K562 (cell line): ENCODE measurements around the gene SIRT7. TPM values are rescaled to one million over a fixed set of nuclear protein-coding genes. Genes with fewer than 3 reads are reported as not detected.
A peak's percentile ranks its signal among the peaks of the same experiment; 100 is the strongest.

Source experiments
- ATF3 ChIP-seq, 2 experiments: fragments of 450-650 bp in 1 of 2; sonication (generic) in 1 of 2; formaldehyde crosslinking in 1 of 2; IDR thresholded peaks in 1 of 2; conservative IDR thresholded peaks in 1 of 2; 2 replicates each; pipeline versions ENCODE4 v1.6.1 to v1.8.1; 2016 to 2023; ENCODE audit warnings: mild to moderate bottlenecking in 2 of 2, moderate library complexity in 2 of 2, inconsistent platforms in 1 of 2, missing genetic modification reagents in 1 of 2
- CBFA2T2 ChIP-seq: fragments of 450-650 bp; conservative IDR thresholded peaks from 2 replicates; pipeline ENCODE4 v1.6.1; 2017; ENCODE audit warnings: mild to moderate bottlenecking
- DIDO1 ChIP-seq: fragments of 450-650 bp; IDR thresholded peaks from 2 replicates; pipeline ENCODE4 v1.6.1; 2016; ENCODE audit warnings: low read depth, missing biosample characterization, missing genetic modification characterization
- ESRRA ChIP-seq: fragments of 450-650 bp; IDR thresholded peaks from 2 replicates; pipeline ENCODE4 v1.6.1; 2014; ENCODE audit warnings: low read depth, mild to moderate bottlenecking, moderate library complexity, borderline replicate concordance
- ETS2 ChIP-seq: IDR thresholded peaks from 2 replicates; pipeline ENCODE4 v1.6.1; 2016; ENCODE audit warnings: borderline replicate concordance, missing genetic modification characterization, mild to moderate bottlenecking, moderate library complexity, missing compliant biosample characterization; ENCODE audit not compliant: poor library complexity, severe bottlenecking
- FOXK1 ChIP-seq: sonication (generic); formaldehyde crosslinking; IDR thresholded peaks from 2 replicates; pipeline ENCODE4 v1.8.0; 2022; ENCODE audit warnings: missing genetic modification reagents, mild to moderate bottlenecking, borderline replicate concordance
- HOXB6 ChIP-seq: fragments of 250-450 bp; sonication (Bioruptor Pico); IDR thresholded peaks from 2 replicates; pipeline ENCODE4 v1.5.1; 2022; ENCODE audit warnings: mild to moderate bottlenecking, borderline replicate concordance
- KDM2B ChIP-seq: fragments of 250-450 bp; sonication (Bioruptor Pico); IDR thresholded peaks from 2 replicates; pipeline ENCODE4 v1.8.0; 2021; ENCODE audit warnings: mild to moderate bottlenecking, moderate library complexity
- SP2 ChIP-seq: IDR thresholded peaks from 2 replicates; pipeline ENCODE4 v1.6.1; 2011; ENCODE audit warnings: mild to moderate bottlenecking, low read depth, low read length, moderate library complexity; ENCODE audit not compliant: poor library complexity, severe bottlenecking; ENCODE audit errors: extremely low read depth
- TEAD1 ChIP-seq, 2 experiments: fragments of 450-650 bp in 1 of 2; sonication (generic) in 1 of 2; formaldehyde crosslinking; IDR thresholded peaks; 2 replicates each; pipeline versions ENCODE4 v1.4.0 to v1.8.0; 2020 to 2022; ENCODE audit warnings: mild to moderate bottlenecking in 2 of 2, missing genetic modification reagents in 1 of 2
- ZBTB33 ChIP-seq: sonication (generic); formaldehyde crosslinking; IDR thresholded peaks from 2 replicates; pipeline ENCODE4 v1.8.1; 2023; ENCODE audit warnings: mild to moderate bottlenecking, missing genetic modification reagents
- ZBTB40 ChIP-seq, 2 experiments: fragments of 450-650 bp in 1 of 2; sonication (generic) in 1 of 2; formaldehyde crosslinking in 1 of 2; IDR thresholded peaks; 2 replicates each; pipeline versions ENCODE4 v1.7.1 to v1.9.0; 2016 to 2022; ENCODE audit warnings: inconsistent platforms in 1 of 2, mild to moderate bottlenecking in 1 of 2, missing genetic modification reagents in 1 of 2
- polyA plus RNA-seq, 8 experiments: library from polyadenylated mRNA; depleted of rRNA in 4 of 8; stranded (reverse) in 5 of 8; unstranded in 3 of 8; fragments of >200 nt; fragmentation: Nextera tagmentation in 2 of 8; fragmentation: Illumina TruSeq in 1 of 8; extraction: Ambion mirVana in 2 of 8; extraction: Trizol in 1 of 8; gene quantifications; 2 replicates each; pipeline versions ENCODE4 v1.2.1 to v1.2.3, GENCODE V29; 2011 to 2014; ENCODE audit warnings: inconsistent platforms in 1 of 8, missing spikeins in 1 of 8
- total RNA-seq, 7 experiments: library from RNA; depleted of rRNA in 6 of 7; stranded (reverse); fragments of >200 nt in 6 of 7; fragmentation: Illumina TruSeq in 2 of 7; extraction: Trizol in 2 of 7; gene quantifications; 2 replicates each; pipeline versions ENCODE4 v1.2.1 to v1.2.3, GENCODE V29; 2011 to 2021; ENCODE audit warnings: low replicate concordance in 1 of 7

The SIRT7 gene
- total and polyA plus RNA-seq, 9 of the 15 experiments (the other 6 are each of a cell fraction or from before 2014, with no cell fraction given) = 1.6 to 54.8 (median 20.3) TPM

GRCh38 chr17:81958633-81959342, 40.8 kb upstream of the SIRT7 start (continued):
- TF ChIP-seq KDM2B (CRISPR knock-in tag) (no peak), FOXK1 (0 out of 2 replicates have a peak, but pooled peaks have one; percentile 32), HOXB6 (CRISPR knock-in tag) (no peak), TEAD1 (CRISPR knock-in tag; IDR thresholded peaks at IDR 0.05) (0 out of 4 replicates have a peak, but pooled peaks of 1 of the 2 experiments have one; percentile 32), DIDO1 (tag) (no peak), CBFA2T2 (no peak), ZBTB40 (IDR thresholded peaks at IDR 0.05) (peak; percentile 70), ZBTB40 (CRISPR knock-in tag; IDR thresholded peaks at IDR 0.05) (no peak), ETS2 (no peak), SP2 (no peak), ESRRA (peak; percentile 66), ZBTB33 (CRISPR knock-in tag) (peak; percentile 45; the same call in 1 of the 2 replicates), ATF3 (IDR thresholded peaks at IDR 0.05) (no peak), ATF3 (CRISPR knock-in tag; conservative IDR thresholded peaks at IDR 0.05) (0 out of 2 replicates have a peak, but pooled peaks have one; percentile 56)
